B cell (primary cell): ENCODE data around the gene C12orf56. TPM values are rescaled to one million over a fixed set of nuclear protein-coding genes. Genes with fewer than 3 reads are reported as not detected.
A peak's percentile ranks its signal among the peaks of the same experiment; 100 is the strongest.

Experiments
- ATAC-seq: fragments of 200-7000 bp; cut with Tn5 transposase; one replicate; pipeline ENCODE4 v1.10.0; 2021; ENCODE audit warnings: low read depth, mild to moderate bottlenecking, moderate number of reproducible peaks, moderate library complexity
- CTCF ChIA-PET: fragments of 350-600 bp; sonication (Branson Sonifier 250); formaldehyde crosslinking; loops from one replicate; lab custom pipeline; 2021; ENCODE audit warnings: antibody characterized with exemption, inconsistent platforms; lab: Charles Lee
- POLR2A ChIA-PET: fragments of 350-600 bp; sonication (Branson Sonifier 250); formaldehyde crosslinking; loops from one replicate; lab custom pipeline; 2021; ENCODE audit warnings: antibody characterized with exemption; lab: Charles Lee
- DNase-seq: peaks from one replicate; pipeline ENCODE4 v3.0.0; 2013
- H2AFZ ChIP-seq: 2 replicates; pipeline ENCODE4 v1.6.1; 2012; ENCODE audit warnings: mild to moderate bottlenecking, low read depth, low read length; ENCODE audit not compliant: insufficient read depth, poor library complexity, severe bottlenecking
- H3K27ac ChIP-seq, 2 donors: 1 replicate in 1 of 2; 2 replicates in 1 of 2; pipeline ENCODE4 v1.5.1; 2012 to 2013; ENCODE audit warnings: low read length in 2 of 2, mild to moderate bottlenecking in 2 of 2, moderate library complexity in 1 of 2
- H3K27me3 ChIP-seq, 4 experiments: fragments of 200-600 bp in 1 of 4; sonication (generic) in 1 of 4; replicated peaks in 1 of 4; 1 replicate in 2 of 4; 2 replicates in 2 of 4; pipeline versions ENCODE4 v1.6.1 to v1.7.0; 2013 to 2016; ENCODE audit warnings: low read length in 3 of 4, mild to moderate bottlenecking in 2 of 4, mixed read lengths in 1 of 4, moderate library complexity in 1 of 4; ENCODE audit not compliant: insufficient read depth in 4 of 4, control insufficient read depth in 3 of 4; ENCODE audit errors: control extremely low read depth in 1 of 4
- H3K36me3 ChIP-seq, 2 experiments: replicated peaks in 1 of 2; 1 replicate in 1 of 2; 2 replicates in 1 of 2; pipeline versions ENCODE4 v1.6.1 to v1.7.1; 2013; ENCODE audit warnings: low read length in 1 of 2; ENCODE audit not compliant: insufficient read depth in 2 of 2, control insufficient read depth in 1 of 2; ENCODE audit errors: control extremely low read depth in 1 of 2, extremely low read depth in 1 of 2
- H3K4me1 ChIP-seq, 2 donors: fragments of 200-600 bp in 1 of 2; sonication (generic) in 1 of 2; 1 replicate in 1 of 2; 2 replicates in 1 of 2; pipeline versions ENCODE4 v1.5.1 to v1.6.1; 2013 to 2017; ENCODE audit warnings: low read length in 2 of 2; ENCODE audit not compliant: control insufficient read depth in 2 of 2, insufficient read depth in 2 of 2
- H3K4me2 ChIP-seq: replicated peaks from 2 replicates; pipeline ENCODE3; 2012; ENCODE audit warnings: mild to moderate bottlenecking, low read depth, low read length; ENCODE audit not compliant: poor library complexity, severe bottlenecking
- H3K4me3 ChIP-seq, 5 experiments: fragments of 200-600 bp in 1 of 5; sonication (generic) in 1 of 5; 1 replicate in 3 of 5; 2 replicates in 2 of 5; pipeline versions ENCODE4 v1.5.1 to v1.7.0; 2011 to 2016; ENCODE audit warnings: low read length in 4 of 5, mild to moderate bottlenecking in 4 of 5, low read depth in 2 of 5, control low read depth in 1 of 5, moderate library complexity in 1 of 5; ENCODE audit not compliant: insufficient read depth in 1 of 5; ENCODE audit errors: control extremely low read depth in 1 of 5, extremely low read depth in 1 of 5
- H3K79me2 ChIP-seq: fragments of 200-600 bp; sonication (generic); one replicate; pipeline ENCODE4 v1.6.0; 2016; ENCODE audit warnings: low read length; ENCODE audit not compliant: control insufficient read depth, insufficient read depth
- H3K9ac ChIP-seq: fragments of 200-600 bp; sonication (generic); 2 replicates; pipeline ENCODE4 v1.6.1; 2017; ENCODE audit warnings: mild to moderate bottlenecking, low read length, moderate library complexity
- H3K9me3 ChIP-seq, 3 donors: one replicate each; pipeline versions ENCODE4 v1.6.1 to v1.7.1; 2013; ENCODE audit warnings: low read length in 2 of 3; ENCODE audit not compliant: control insufficient read depth in 2 of 3, insufficient read depth in 1 of 3; ENCODE audit errors: control extremely low read depth in 1 of 3
- H4K20me1 ChIP-seq: 2 replicates; pipeline ENCODE4 v1.6.0; 2012; ENCODE audit warnings: mild to moderate bottlenecking, low read length; ENCODE audit not compliant: insufficient read depth, control insufficient read depth, poor library complexity, severe bottlenecking
- H3K27ac Mint-ChIP-seq: one replicate; pipeline ENCODE4 v1.8.0; 2021; ENCODE audit warnings: mixed read lengths
- H3K27me3 Mint-ChIP-seq: one replicate; pipeline ENCODE4 v1.8.0; 2021; ENCODE audit warnings: mixed read lengths
- H3K4me1 Mint-ChIP-seq: one replicate; pipeline ENCODE4 v1.8.0; 2021; ENCODE audit warnings: mixed read lengths
- H3K4me3 Mint-ChIP-seq: one replicate; pipeline ENCODE4 v1.8.0; 2021; ENCODE audit warnings: mixed read lengths
- H3K9me3 Mint-ChIP-seq: one replicate; pipeline ENCODE4 v1.8.0; 2022; ENCODE audit warnings: mixed read lengths; ENCODE audit not compliant: insufficient read depth
- CTCF ChIP-seq: fragments of 200-600 bp; IDR thresholded peaks from one replicate; pipeline ENCODE4 v1.8.0; 2022; ENCODE audit warnings: antibody characterized with exemption, mild to moderate bottlenecking
- EZH2 ChIP-seq: IDR thresholded peaks from 2 replicates; pipeline ENCODE4 v1.6.1; 2012; ENCODE audit warnings: borderline replicate concordance, low read depth, mild to moderate bottlenecking, moderate library complexity, low read length; ENCODE audit not compliant: insufficient read depth, poor library complexity, severe bottlenecking
- WGBS: methylation state at CpG from one replicate; pipeline ENCODE4 v1.1.5; 2013; ENCODE audit warnings: missing lambda C conversion rate; ENCODE audit not compliant: insufficient coverage; 5-methylcytosine and 5-hydroxymethylcytosine counted together
- intact Hi-C: fragments of 100-400 bp; cut with micrococcal nuclease; formaldehyde crosslinking; loops from one replicate; pipeline ENCODE4 v1.10.0; 2022
- polyA plus RNA-seq: library from polyadenylated mRNA; depleted of rRNA; stranded (reverse); fragments of >200 nt; gene quantifications from 2 replicates; pipeline ENCODE4 v1.2.3, GENCODE V29; 2012
- total RNA-seq, 2 donors: library from RNA; stranded (reverse); fragments of 120-200 nt in 1 of 2; gene quantifications; 1 replicate in 1 of 2; 2 replicates in 1 of 2; pipeline versions ENCODE4 v1.2.3 to v1.2.4, GENCODE V29; 2013 to 2022

The C12orf56 gene
- total and polyA plus RNA-seq, 2 donors (not counting 1 experiment from before 2014, with no cell fraction given), result not detected

- ATAC-seq, result peak; percentile 14
- WGBS, result under 1% methylated on average over 66 of the region's 78 CpGs
These were observed 14.1 kb upstream of the C12orf56 start for GRCh38 chr12:64404470-64405256.

More at GRCh38 chr12:64404470-64405256, 14.1 kb upstream of the C12orf56 start:
- peaks cover 26% of the 10 kb centered on the region for H3K79me2 ChIP-seq
- no peaks in the 10 kb centered on the region for H3K9me3 Mint-ChIP-seq
- peak overlapping the region; percentile 91 for H3K9ac ChIP-seq
- POLR2A ChIA-PET, result no interaction called here
- H3K4me2 ChIP-seq, result peak overlapping the region; percentile 91
- TF ChIP-seq CTCF, result no peak
- TF ChIP-seq EZH2, result no peak
- DNase-seq, result no peak
- H3K9me3 ChIP-seq, result no peaks in the 10 kb centered on the region
- peak overlapping the region; percentile 97 for H3K27ac Mint-ChIP-seq
- no peaks in the 10 kb centered on the region for H4K20me1 ChIP-seq
- H3K36me3 ChIP-seq, result no peaks in the 10 kb centered on the region
- peak overlapping the region; percentile 95 for H3K4me3 Mint-ChIP-seq
- H3K27me3 ChIP-seq, result no peaks in the 10 kb centered on the region
- intact Hi-C loops, result loop anchor here (1.0 to 10.0 kb wide), 8 partner anchors 48 to 1900 kb away; partner anchors contain the start of genes GNS, HELB, KICS2 and LLPH
- peak overlapping the region; percentile 95 for H2AFZ ChIP-seq
- H3K27me3 Mint-ChIP-seq, result no peaks in the 10 kb centered on the region
- peak overlapping the region; percentile 71 to 80 for H3K27ac ChIP-seq
- CTCF ChIA-PET, result no interaction called here
- H3K4me3 ChIP-seq, result peak overlapping the region; percentile 46 to 97 (median 91)
- H3K4me1 ChIP-seq, result peaks cover 5 to 12% of the 10 kb centered on the region in 2 donors
- peaks cover 15% of the 10 kb centered on the region for H3K4me1 Mint-ChIP-seq
